ENCODE data around the gene MOB3A.

The MOB3A gene

GRCh38 chr19:2021453-2022140 is 74.5 kb downstream of the MOB3A start:
- no peak for DNase-seq
